MM.1S (cell line): ENCODE results near the gene MRGPRG.

Source experiments
- DNase-seq: peaks from one replicate; pipeline ENCODE4 v3.0.0-alpha.2; 2015
- H2AFZ ChIP-seq: fragments of 300-600 bp; sonication (generic); 2 replicates; pipeline ENCODE4 v1.6.0; 2016; ENCODE audit warnings: antibody characterized with exemption, low read length
- H3F3A ChIP-seq: fragments of 300-600 bp; sonication (generic); 2 replicates; pipeline ENCODE4 v1.6.1; 2016; ENCODE audit warnings: mild to moderate bottlenecking, antibody characterized with exemption, low read length, moderate library complexity, mixed read lengths; ENCODE audit not compliant: insufficient read depth
- H3K27ac ChIP-seq: fragments of 300-600 bp; sonication (generic); 2 replicates; pipeline ENCODE4 v1.5.1; 2016; ENCODE audit warnings: mild to moderate bottlenecking, low read length
- H3K27me3 ChIP-seq: fragments of 300-600 bp; sonication (generic); replicated peaks from 2 replicates; pipeline ENCODE4 v1.6.0; 2016; ENCODE audit warnings: low read length; ENCODE audit not compliant: insufficient read depth
- H3K36me3 ChIP-seq: fragments of 300-600 bp; sonication (generic); replicated peaks from 2 replicates; pipeline ENCODE4 v1.6.1; 2016; ENCODE audit warnings: mild to moderate bottlenecking, low read length, mixed read lengths; ENCODE audit not compliant: insufficient read depth
- H3K4me1 ChIP-seq: fragments of 300-600 bp; sonication (generic); 2 replicates; pipeline ENCODE4 v1.6.1; 2016; ENCODE audit warnings: low read length, mixed read lengths
- H3K4me2 ChIP-seq: fragments of 300-600 bp; sonication (generic); 2 replicates; pipeline ENCODE4 v1.6.0; 2016; ENCODE audit warnings: low read depth, low read length
- H3K4me3 ChIP-seq: fragments of 300-600 bp; sonication (generic); 2 replicates; pipeline ENCODE4 v1.5.1; 2016; ENCODE audit warnings: low read length, mixed read lengths
- H3K79me2 ChIP-seq: fragments of 300-600 bp; sonication (generic); 2 replicates; pipeline ENCODE4 v1.6.1; 2016; ENCODE audit warnings: mixed run types, low read length, mixed read lengths
- H3K9ac ChIP-seq: fragments of 300-600 bp; sonication (generic); 2 replicates; pipeline ENCODE4 v1.6.1; 2016; ENCODE audit warnings: low read length, mixed read lengths
- H3K9me2 ChIP-seq: fragments of 300-600 bp; sonication (generic); replicated peaks from 2 replicates; pipeline ENCODE4 v1.6.1; 2016; ENCODE audit warnings: mild to moderate bottlenecking, low read length, mixed read lengths; ENCODE audit not compliant: insufficient read depth
- H3K9me3 ChIP-seq: fragments of 300-600 bp; sonication (generic); replicated peaks from 2 replicates; pipeline ENCODE4 v1.6.1; 2016; ENCODE audit warnings: mild to moderate bottlenecking, low read length, mixed read lengths; ENCODE audit not compliant: insufficient read depth
- H4K20me1 ChIP-seq: fragments of 300-600 bp; sonication (generic); 2 replicates; pipeline ENCODE4 v1.6.1; 2016; ENCODE audit warnings: mild to moderate bottlenecking, low read length, moderate library complexity, mixed read lengths; ENCODE audit not compliant: insufficient read depth
- CTCF ChIP-seq: fragments of 300-600 bp; sonication (generic); IDR thresholded peaks from 2 replicates; pipeline ENCODE4 v1.5.1; 2016; ENCODE audit warnings: antibody characterized with exemption, low read length, mixed read lengths
- EZH2 ChIP-seq: fragments of 300-600 bp; sonication (generic); optimal IDR thresholded peaks from 2 replicates; pipeline ENCODE3; 2017; ENCODE audit warnings: low read depth, mild to moderate bottlenecking, antibody characterized with exemption, low read length, mixed read lengths
- EZH2phosphoT487 ChIP-seq: fragments of 300-600 bp; sonication (generic); IDR thresholded peaks from 2 replicates; pipeline ENCODE4 v1.6.1; 2018; ENCODE audit warnings: antibody characterized with exemption, low read length

The MRGPRG gene

DNA sequence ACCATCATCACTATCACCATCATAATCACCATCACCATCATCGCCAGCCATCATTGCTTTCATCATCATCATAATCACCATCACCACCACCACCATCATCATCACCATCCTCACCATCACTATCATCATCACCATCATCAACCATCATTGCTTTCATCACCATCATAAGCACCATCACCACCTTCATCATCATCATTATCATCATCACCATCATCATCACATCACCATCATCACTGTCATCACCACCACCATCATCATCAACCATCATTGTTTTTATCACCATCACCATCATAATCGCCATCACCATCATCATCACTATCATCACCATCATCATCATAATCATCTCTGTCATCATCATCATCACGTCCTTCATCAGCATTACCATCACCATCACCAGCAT, 44.2 kb downstream of the MRGPRG start:
- Histone ChIP-seq H3K27ac (no peak overlapping the region), H3K36me3 (no peaks in the 10 kb centered on the region), H4K20me1 (no peaks in the 10 kb centered on the region), H3K9ac (no peak overlapping the region), H3F3A (no peaks in the 10 kb centered on the region), H3K9me2 (no peaks in the 10 kb centered on the region), H3K27me3 (peaks cover 27% of the 10 kb centered on the region), H3K4me3 (no peak overlapping the region), H2AFZ (no peak overlapping the region), H3K4me2 (no peak overlapping the region), H3K9me3 (no peaks in the 10 kb centered on the region), H3K4me1 (no peaks in the 10 kb centered on the region), H3K79me2 (no peaks in the 10 kb centered on the region)
- DNase-seq, result no peak
- TF ChIP-seq EZH2, result no peak

- Histone ChIP-seq H3K27me3 (peaks cover 33% of the 10 kb centered on the region), H3K9me3 (no peaks in the 10 kb centered on the region), H3K9me2 (no peaks in the 10 kb centered on the region), H2AFZ (no peak overlapping the region), H3K9ac (no peak overlapping the region), H3K36me3 (no peaks in the 10 kb centered on the region), H4K20me1 (no peaks in the 10 kb centered on the region), H3F3A (no peaks in the 10 kb centered on the region), H3K79me2 (no peaks in the 10 kb centered on the region), H3K27ac (no peak overlapping the region), H3K4me3 (no peak overlapping the region), H3K4me2 (no peak overlapping the region), H3K4me1 (no peaks in the 10 kb centered on the region)
- DNase-seq, result no peak
- TF ChIP-seq EZH2 (no peak), CTCF (no peak), EZH2phosphoT487 (no peak)
These were observed 44.8 kb downstream of the MRGPRG start for GRCh38 chr11:3173795-3174194.

GRCh38 chr11:3171931-3172560, 46.6 kb downstream of the MRGPRG start:
- Histone ChIP-seq H2AFZ (no peak overlapping the region), H3K27ac (no peak overlapping the region), H3K79me2 (no peaks in the 10 kb centered on the region), H3K4me1 (no peaks in the 10 kb centered on the region), H3K4me3 (no peak overlapping the region), H3K9ac (no peak overlapping the region), H3K9me3 (no peaks in the 10 kb centered on the region), H3K9me2 (no peaks in the 10 kb centered on the region), H3K36me3 (no peaks in the 10 kb centered on the region), H4K20me1 (no peaks in the 10 kb centered on the region), H3K27me3 (peaks cover 46% of the 10 kb centered on the region), H3F3A (no peaks in the 10 kb centered on the region), H3K4me2 (no peak overlapping the region)
- DNase-seq, result no peak
- TF ChIP-seq EZH2 (no peak), CTCF (no peak), EZH2phosphoT487 (no peak)

DNA sequence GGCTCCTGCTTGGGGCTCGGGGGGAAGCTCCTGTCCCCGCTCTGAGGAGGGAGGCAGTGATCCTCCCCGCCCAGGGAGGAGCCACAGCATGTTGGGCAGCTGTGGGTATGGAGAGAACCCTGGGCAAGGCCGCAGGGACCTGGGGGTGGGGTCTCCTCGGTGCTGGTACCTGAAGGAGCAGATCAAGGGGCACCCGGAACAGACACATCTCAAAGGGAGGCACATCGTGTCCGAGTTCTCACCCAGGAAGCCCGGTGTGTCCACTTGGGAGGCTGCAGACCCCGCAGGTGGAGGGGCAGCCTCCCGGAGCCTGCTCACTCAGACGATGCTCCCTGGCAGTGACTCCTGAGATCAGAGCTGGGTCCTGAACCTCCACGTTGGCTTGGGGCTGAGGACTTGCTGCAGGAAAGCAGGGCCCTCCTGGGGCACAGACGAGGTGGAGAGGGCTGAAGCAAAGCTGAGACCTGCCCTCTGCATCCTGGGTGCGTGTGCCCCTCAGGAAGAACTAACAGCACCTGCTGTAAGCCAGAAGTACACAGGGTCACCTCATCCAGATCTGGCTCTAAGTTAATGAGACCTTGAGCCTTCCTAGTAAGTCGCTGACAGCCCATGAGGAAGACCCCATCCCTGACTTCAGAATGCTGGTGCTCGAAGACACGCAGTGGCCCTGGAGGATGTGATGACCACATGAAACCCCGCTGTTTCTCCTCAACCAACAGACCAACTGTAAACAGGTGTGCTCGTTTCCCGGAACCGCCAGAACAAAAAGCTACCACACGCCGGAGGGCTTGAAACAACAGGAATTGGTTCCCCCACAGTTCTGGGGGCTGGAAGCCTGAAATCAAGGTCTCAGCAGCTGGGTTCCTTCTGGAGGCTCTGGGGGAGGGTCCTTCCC, 47.6 kb downstream of the MRGPRG start:
- Histone ChIP-seq H3F3A (no peaks in the 10 kb centered on the region), H3K9ac (no peak overlapping the region), H3K27me3 (peaks cover 57% of the 10 kb centered on the region), H3K9me3 (no peaks in the 10 kb centered on the region), H2AFZ (no peak overlapping the region), H3K9me2 (no peaks in the 10 kb centered on the region), H3K4me3 (no peak overlapping the region), H3K79me2 (no peaks in the 10 kb centered on the region), H3K36me3 (no peaks in the 10 kb centered on the region), H3K27ac (no peak overlapping the region), H3K4me1 (no peaks in the 10 kb centered on the region), H3K4me2 (no peak overlapping the region), H4K20me1 (no peaks in the 10 kb centered on the region)
- TF ChIP-seq EZH2 (no peak), CTCF (no peak)
- no peak for DNase-seq
